Activated CD8-positive, alpha-beta memory T cell treated with anti-CD3 and anti-CD28 coated beads, Interleukin-2, amount 50 U/mL, for 1 hour (primary cell): ENCODE measurements around the gene POLR1F.

Source experiments
- DNase-seq: peaks from one replicate; pipeline ENCODE4 v3.0.0-alpha.2; 2020; ENCODE audit errors: extremely low read depth

POLR1F gene

DNA sequence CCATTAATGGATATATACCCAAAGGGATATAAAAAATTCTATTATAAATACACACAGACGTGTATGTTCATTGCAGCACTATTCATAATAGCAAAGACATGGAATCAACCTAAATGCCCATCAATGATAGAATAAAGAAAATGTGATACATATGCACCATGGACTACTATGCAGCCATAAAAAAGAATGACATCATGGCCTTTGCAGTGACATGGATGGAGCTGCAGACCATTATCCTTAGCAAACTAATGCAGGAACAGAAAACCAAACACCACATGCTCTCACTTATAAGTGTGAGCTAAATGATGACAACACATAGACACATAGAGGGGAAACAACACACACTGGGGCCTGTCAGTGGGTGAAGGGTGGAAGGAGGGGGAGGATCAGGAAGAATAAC, 33.0 kb downstream of the POLR1F start:
- DNase-seq: no peak

- DNase-seq: no peak
Observed at GRCh38 chr7:19674266-19674960, 34.4 kb downstream of the POLR1F start.

- no peak for DNase-seq
Observed at GRCh38 chr7:19670806-19671205, 38.0 kb downstream of the POLR1F start.

DNA sequence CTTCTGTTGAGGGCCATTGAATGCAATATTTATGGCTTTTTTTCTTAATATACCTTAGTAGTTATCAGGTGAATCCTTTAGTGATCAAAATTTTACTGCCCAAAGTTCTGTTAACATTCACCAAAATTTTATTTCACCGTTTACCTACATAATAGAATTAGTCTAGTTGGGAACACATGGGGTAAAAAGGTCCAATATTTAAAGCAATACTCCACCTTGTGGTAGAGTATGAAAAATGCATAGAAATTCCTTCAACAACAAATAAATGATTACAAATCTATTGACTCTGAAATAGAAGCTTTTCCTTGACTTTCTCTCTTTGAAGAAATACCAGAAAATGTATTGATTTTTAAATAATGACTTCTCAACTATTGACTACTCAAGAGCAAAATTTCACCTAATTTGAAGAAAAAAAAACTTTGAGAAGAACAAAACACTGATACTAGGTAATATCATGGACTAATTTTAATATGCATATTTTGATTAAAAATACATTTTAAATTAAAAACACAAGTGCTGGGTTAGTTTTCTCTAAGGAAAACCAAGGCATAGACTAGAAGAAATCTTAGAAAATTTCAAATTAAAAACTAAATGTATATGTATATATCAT, 43.3 kb downstream of the POLR1F start:
- no peak for DNase-seq

DNA sequence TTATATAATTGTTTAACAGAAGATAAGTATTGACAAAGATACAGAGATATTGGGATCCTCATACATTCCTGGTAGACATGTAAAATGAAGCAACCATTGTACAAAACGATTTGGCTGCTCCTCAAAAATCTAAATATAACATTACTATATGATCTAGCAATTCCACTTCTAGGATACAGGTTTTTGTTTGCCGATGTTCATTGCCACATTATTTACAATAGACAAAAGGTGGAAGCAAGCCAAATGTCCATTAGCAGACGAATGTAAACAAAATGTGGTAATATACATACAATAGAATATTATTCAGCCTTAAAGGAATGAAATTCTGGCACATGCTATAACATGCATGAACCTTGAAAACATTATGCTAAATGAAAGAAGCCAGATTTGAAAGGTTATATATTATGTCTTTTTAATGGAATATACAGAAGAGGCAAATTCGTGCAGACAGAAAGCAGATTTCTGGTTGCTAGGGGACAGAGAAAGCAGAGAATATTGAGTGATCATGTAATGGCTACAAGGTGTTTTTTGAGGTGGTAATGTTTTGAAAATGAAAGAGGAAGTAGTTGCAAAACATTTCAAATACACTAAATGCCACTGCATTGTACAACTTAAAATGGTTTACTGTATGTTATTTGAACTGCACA, 44.9 kb downstream of the POLR1F start:
- DNase-seq: no peak

- DNase-seq: no peak
Observed at GRCh38 chr7:19648791-19649190, 60.0 kb downstream of the POLR1F start.
